HepG2 (cell line): ENCODE results near the gene CSNK1D. TPM values are rescaled to one million over a fixed set of nuclear protein-coding genes. Genes with fewer than 3 reads are reported as not detected.

Experiments used
- AKNA ChIP-seq: sonication (generic); formaldehyde crosslinking; IDR thresholded peaks from 2 replicates; pipeline ENCODE4 v1.4.0; 2020; ENCODE audit warnings: missing genetic modification reagents, borderline replicate concordance
- CC2D1A ChIP-seq: sonication (generic); formaldehyde crosslinking; IDR thresholded peaks from 2 replicates; pipeline ENCODE4 v1.8.1; 2023; ENCODE audit warnings: mild to moderate bottlenecking, missing genetic modification reagents
- CEBPG ChIP-seq: IDR thresholded peaks from 2 replicates; pipeline ENCODE4 v1.6.1; 2016
- FLYWCH1 ChIP-seq: sonication (generic); formaldehyde crosslinking; IDR thresholded peaks from 2 replicates; pipeline ENCODE4 v1.8.1; 2023; ENCODE audit warnings: mild to moderate bottlenecking, missing genetic modification reagents
- FOXA1 ChIP-seq, 2 experiments: fragments of 450-650 bp in 1 of 2; sonication (generic) in 1 of 2; formaldehyde crosslinking in 1 of 2; IDR thresholded peaks; 2 replicates each; pipeline versions ENCODE4 v1.4.0 to v1.6.1; 2016 to 2020; ENCODE audit warnings: missing genetic modification reagents in 1 of 2
- HNRNPK ChIP-seq: fragments of 200-400 bp; formaldehyde crosslinking; IDR thresholded peaks from 2 replicates; pipeline ENCODE4 v1.6.1; 2018; ENCODE audit warnings: low read length, low read depth, moderate library complexity, mild to moderate bottlenecking; ENCODE audit not compliant: poor library complexity, severe bottlenecking
- HOMEZ ChIP-seq: IDR thresholded peaks from 2 replicates; pipeline ENCODE4 v1.6.1; 2016; ENCODE audit warnings: low read depth
- JARID2 ChIP-seq: sonication (generic); formaldehyde crosslinking; IDR thresholded peaks from 2 replicates; pipeline ENCODE4 v1.8.1; 2023; ENCODE audit warnings: missing genetic modification reagents, inconsistent platforms; ENCODE audit not compliant: insufficient replicate concordance
- KDM1A ChIP-seq: IDR thresholded peaks from 2 replicates; pipeline ENCODE4 v1.6.1; 2016; ENCODE audit warnings: missing compliant biosample characterization
- KLF12 ChIP-seq: sonication (generic); formaldehyde crosslinking; IDR thresholded peaks from 2 replicates; pipeline ENCODE4 v1.4.0; 2020; ENCODE audit warnings: missing genetic modification reagents, borderline replicate concordance
- MED13 ChIP-seq: sonication (generic); formaldehyde crosslinking; IDR thresholded peaks from 2 replicates; pipeline ENCODE4 v1.5.0; 2020; ENCODE audit warnings: missing genetic modification reagents
- NFIB ChIP-seq: sonication (generic); formaldehyde crosslinking; IDR thresholded peaks from 2 replicates; pipeline ENCODE4 v1.9.0; 2021; ENCODE audit warnings: missing genetic modification reagents, mild to moderate bottlenecking, borderline replicate concordance
- PHF21A ChIP-seq: sonication (generic); formaldehyde crosslinking; IDR thresholded peaks from 2 replicates; pipeline ENCODE4 v1.5.0; 2020; ENCODE audit warnings: mild to moderate bottlenecking, missing genetic modification reagents
- RAD21 ChIP-seq: fragments of 450-650 bp; formaldehyde crosslinking; IDR thresholded peaks from 2 replicates; pipeline ENCODE4 v1.5.0; 2020; ENCODE audit warnings: mild to moderate bottlenecking
- SUZ12 ChIP-seq: fragments of 150-350 bp; IDR thresholded peaks from 2 replicates; pipeline ENCODE4 v1.6.1; 2014; ENCODE audit warnings: low read depth, low read length
- THAP11 ChIP-seq: IDR thresholded peaks from 2 replicates; pipeline ENCODE4 v1.6.1; 2016; ENCODE audit warnings: missing biosample characterization, missing genetic modification reagents
- ZFP36L2 ChIP-seq: sonication (generic); formaldehyde crosslinking; IDR thresholded peaks from 2 replicates; pipeline ENCODE4 v1.4.0; 2020; ENCODE audit warnings: missing genetic modification reagents
- ZKSCAN5 ChIP-seq: sonication (generic); formaldehyde crosslinking; IDR thresholded peaks from 2 replicates; pipeline ENCODE4 v1.5.1; 2020; ENCODE audit warnings: mild to moderate bottlenecking, missing genetic modification reagents
- ZNF3 ChIP-seq: IDR thresholded peaks from 2 replicates; pipeline ENCODE4 v1.7.0; 2017; ENCODE audit warnings: inconsistent platforms
- ZNF569 ChIP-seq: sonication (generic); formaldehyde crosslinking; IDR thresholded peaks from 2 replicates; pipeline ENCODE4 v1.5.0; 2020; ENCODE audit warnings: mild to moderate bottlenecking, missing genetic modification reagents, moderate library complexity, borderline replicate concordance
- polyA plus RNA-seq, 8 experiments: library from polyadenylated mRNA; depleted of rRNA in 3 of 8; stranded (reverse) in 7 of 8; unstranded in 1 of 8; fragments of >200 nt; fragmentation: Illumina TruSeq in 4 of 8; extraction: Trizol in 4 of 8; gene quantifications; 2 replicates each; pipeline versions ENCODE4 v1.2.1 to v1.2.3, GENCODE V29; 2011 to 2016; ENCODE audit warnings: low read depth in 4 of 8, missing spikeins in 1 of 8, mixed read lengths in 1 of 8; ENCODE audit not compliant: insufficient read depth in 1 of 8
- total RNA-seq, 5 experiments: library from RNA; depleted of rRNA; stranded (reverse); fragments of >200 nt; fragmentation: Illumina TruSeq; extraction: Trizol; gene quantifications; 2 replicates each; pipeline ENCODE4 v1.2.3, GENCODE V29; 2016; ENCODE audit warnings: low read depth in 1 of 5
- TF ChIP-seq, protein P1 (sequence below): sonication (generic); formaldehyde crosslinking; IDR thresholded peaks from 2 replicates; pipeline ENCODE4 v1.4.0; 2020; ENCODE audit warnings: missing genetic modification reagents, mild to moderate bottlenecking, borderline replicate concordance

CSNK1D gene
- total and polyA plus RNA-seq, 2 of the 13 experiments (the other 11 are each of a cell fraction or from before 2014, with no cell fraction given) = 31.5 to 128 TPM

- TF ChIP-seq, protein P1, sequence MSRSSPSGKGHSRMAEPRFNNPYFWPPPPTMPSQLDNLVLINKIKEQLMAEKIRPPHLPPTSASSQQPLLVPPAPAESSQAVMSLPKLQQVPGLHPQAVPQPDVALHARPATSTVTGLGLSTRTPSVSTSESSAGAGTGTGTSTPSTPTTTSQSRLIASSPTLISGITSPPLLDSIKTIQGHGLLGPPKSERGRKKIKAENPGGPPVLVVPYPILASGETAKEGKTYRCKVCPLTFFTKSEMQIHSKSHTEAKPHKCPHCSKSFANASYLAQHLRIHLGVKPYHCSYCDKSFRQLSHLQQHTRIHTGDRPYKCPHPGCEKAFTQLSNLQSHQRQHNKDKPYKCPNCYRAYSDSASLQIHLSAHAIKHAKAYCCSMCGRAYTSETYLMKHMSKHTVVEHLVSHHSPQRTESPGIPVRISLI (CRISPR knock-in tag) = no peak
- TF ChIP-seq MED13 = no peak
- no peak for TF ChIP-seq HNRNPK
- no peak for TF ChIP-seq SUZ12
- TF ChIP-seq HOMEZ (CRISPR knock-in tag) = no peak
- TF ChIP-seq PHF21A = peak; percentile 71; the same call in 1 of the 2 replicates
- no peak for TF ChIP-seq FLYWCH1 (CRISPR knock-in tag)
- TF ChIP-seq NFIB (CRISPR knock-in tag) = no peak
- TF ChIP-seq ZKSCAN5 (CRISPR knock-in tag) = 0 out of 2 replicates have a peak, but pooled peaks have one; percentile 65
- no peak for TF ChIP-seq KDM1A (CRISPR knock-in tag)
- 0 out of 2 replicates have a peak, but pooled peaks have one; percentile 16 for TF ChIP-seq CEBPG (CRISPR knock-in tag)
- no peak for TF ChIP-seq KLF12 (CRISPR knock-in tag)
- TF ChIP-seq THAP11 (CRISPR knock-in tag) = peak; percentile 36; the same call in 1 of the 2 replicates
- TF ChIP-seq ZFP36L2 = no peak
- no peak for TF ChIP-seq FOXA1 (IDR thresholded peaks at IDR 0.05)
- peak; percentile 30; the same call in 1 of the 2 replicates for TF ChIP-seq FOXA1 (CRISPR knock-in tag; IDR thresholded peaks at IDR 0.05)
- no peak for TF ChIP-seq ZNF3
- no peak for TF ChIP-seq AKNA (CRISPR knock-in tag)
- no peak for TF ChIP-seq ZNF569 (CRISPR knock-in tag)
- TF ChIP-seq CC2D1A (CRISPR knock-in tag) = no peak
- TF ChIP-seq JARID2 = no peak
- 0 out of 2 replicates have a peak, but pooled peaks have one; percentile 20 for TF ChIP-seq RAD21 (CRISPR knock-in tag)
Measured at GRCh38 chr17:82302991-82303943, 29.8 kb upstream of the CSNK1D start (continued).
